ENCODE results near the gene BAIAP3. TPM values are rescaled to one million over a fixed set of nuclear protein-coding genes. Genes with fewer than 3 reads are reported as not detected.

BAIAP3 gene
- total RNA-seq, 4 donors from 2014 or later, result 1.3 to 4.2 (median 2.3) TPM

- no peaks in the 10 kb centered on the region for H3K27me3 ChIP-seq
- WGBS, result 87% methylated on average over 4 of the region's 21 CpGs
- TF ChIP-seq POLR2A (IDR thresholded peaks at IDR 0.05; ENCODE audit: low read depth) (no peak), POLR2AphosphoS5 (IDR thresholded peaks at IDR 0.05) (no peak), EP300 (IDR thresholded peaks at IDR 0.05) (no peak), CTCF (IDR thresholded peaks at IDR 0.05) (no peak)
- H3K4me1 ChIP-seq, result peaks cover 0 to 4% (median under 1%) of the 10 kb centered on the region in 4 donors
- DNase-seq (ENCODE audit: extremely low spot score), result no peak
- no peak overlapping the region for H3K4me3 ChIP-seq
- no peaks in the 10 kb centered on the region for H3K9me3 ChIP-seq
- H3K27ac ChIP-seq (replicated peaks in 1 of 4), result no peak overlapping the region
- intact Hi-C loops (cut with DNase I), result no loop called here
- H3K36me3 ChIP-seq, result peaks cover 21 to 77% (median 52%) of the 10 kb centered on the region in 4 donors
Observed at GRCh38 chr16:1372292-1372950, 39.0 kb downstream of the BAIAP3 start.

GRCh38 chr16:1374418-1375297 is 41.2 kb downstream of the BAIAP3 start:
- Histone ChIP-seq H3K27ac (replicated peaks in 1 of 4) (no peak overlapping the region), H3K9me3 (no peaks in the 10 kb centered on the region), H3K4me1 (peaks cover 16 to 27% (median 21%) of the 10 kb centered on the region in 4 donors), H3K4me3 (no peak overlapping the region), H3K36me3 (peaks cover 19 to 58% (median 37%) of the 10 kb centered on the region in 4 donors), H3K27me3 (no peaks in the 10 kb centered on the region)
- intact Hi-C loops (cut with DNase I), result no loop called here
- no peak for DNase-seq (ENCODE audit: extremely low spot score)
- 87% methylated on average over 23 of the region's 46 CpGs for WGBS
- TF ChIP-seq EP300 (IDR thresholded peaks at IDR 0.05), result no peak
- TF ChIP-seq POLR2A (IDR thresholded peaks at IDR 0.05; ENCODE audit: low read depth), result no peak

GRCh38 chr16:1375298-1375640 is 41.8 kb downstream of the BAIAP3 start:
- no peak for TF ChIP-seq CTCF (IDR thresholded peaks at IDR 0.05)
- DNase-seq (ENCODE audit: extremely low spot score), result no peak
- WGBS, result 96% methylated on average over 16 of the region's 24 CpGs
- no peak overlapping the region for H3K4me3 ChIP-seq
- peaks cover 13 to 52% (median 31%) of the 10 kb centered on the region in 4 donors for H3K36me3 ChIP-seq
- peaks cover 16 to 33% (median 27%) of the 10 kb centered on the region in 4 donors for H3K4me1 ChIP-seq
- no peak overlapping the region for H3K27ac ChIP-seq (replicated peaks in 1 of 4)
- intact Hi-C loops (cut with DNase I), result no loop called here
- no peaks in the 10 kb centered on the region for H3K9me3 ChIP-seq
- H3K27me3 ChIP-seq, result no peaks in the 10 kb centered on the region

- Histone ChIP-seq H3K27ac (replicated peaks in 1 of 4) (no peak overlapping the region), H3K9me3 (no peaks in the 10 kb centered on the region), H3K36me3 (peaks cover 12 to 48% (median 32%) of the 10 kb centered on the region in 4 donors), H3K27me3 (no peaks in the 10 kb centered on the region), H3K4me3 (no peak overlapping the region), H3K4me1 (peaks cover 16 to 34% (median 27%) of the 10 kb centered on the region in 4 donors)
- TF ChIP-seq POLR2AphosphoS5 (IDR thresholded peaks at IDR 0.05) (no peak), CTCF (IDR thresholded peaks at IDR 0.05) (no peak), POLR2A (IDR thresholded peaks at IDR 0.05; ENCODE audit: low read depth) (no peak), EP300 (IDR thresholded peaks at IDR 0.05) (no peak)
- no peak for DNase-seq (ENCODE audit: extremely low spot score)
- WGBS, result 94% methylated on average over 13 of the region's 19 CpGs
- intact Hi-C loops (cut with DNase I), result no loop called here
Observed at GRCh38 chr16:1375741-1376410, 42.4 kb downstream of the BAIAP3 start.

Measured in esophagus muscularis mucosa (tissue), 4 donors.